HG02610 (cell line): ENCODE results near the gene ADAMTS2.

Experiments
- ATAC-seq: cut with Tn5 transposase; IDR thresholded peaks from one replicate; pipeline ENCODE4 v1.9.1; 2021; ENCODE audit warnings: mild to moderate bottlenecking, moderate library complexity; ENCODE audit not compliant: unreplicated experiment

The ADAMTS2 gene

GRCh38 chr5:179269781-179270543 is 75.3 kb downstream of the ADAMTS2 start:
- no peak for ATAC-seq

DNA sequence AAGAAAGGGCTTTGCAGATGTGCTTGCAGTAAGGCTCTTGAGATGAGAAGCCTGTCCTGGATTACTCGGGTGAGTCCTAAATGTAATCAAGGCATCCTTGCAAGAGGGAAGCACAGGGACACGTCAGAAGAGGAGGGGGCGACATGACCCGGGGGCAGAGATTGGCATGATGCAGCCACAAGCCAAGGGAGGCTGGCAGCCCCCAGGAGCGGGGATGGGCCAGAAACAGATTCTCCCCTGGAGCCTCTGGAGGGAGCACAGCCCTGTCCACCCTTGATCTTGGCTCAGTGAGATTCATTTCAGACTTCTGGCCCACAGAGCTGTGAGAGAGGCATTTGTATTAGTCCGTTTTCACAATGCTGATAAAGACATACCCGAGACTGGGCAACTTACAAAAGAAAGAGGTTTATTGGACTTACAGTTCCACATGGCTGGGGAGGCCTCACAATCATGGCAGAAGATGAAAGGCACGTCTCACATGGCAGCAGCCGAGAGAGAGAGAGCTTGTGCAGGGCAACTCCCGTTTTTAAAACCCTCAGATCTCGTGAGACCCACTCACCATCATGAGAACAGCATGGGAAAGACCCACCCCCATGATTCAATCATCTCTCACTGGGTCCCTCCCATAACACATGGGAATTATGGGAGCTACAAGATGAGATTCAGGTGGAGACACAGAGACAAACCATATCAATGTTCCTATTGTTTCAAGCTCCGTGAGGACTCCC is 76.1 kb downstream of the ADAMTS2 start:
- no peak for ATAC-seq

- ATAC-seq = no peak
Observed at GRCh38 chr5:179268399-179268952, 76.8 kb downstream of the ADAMTS2 start.

DNA sequence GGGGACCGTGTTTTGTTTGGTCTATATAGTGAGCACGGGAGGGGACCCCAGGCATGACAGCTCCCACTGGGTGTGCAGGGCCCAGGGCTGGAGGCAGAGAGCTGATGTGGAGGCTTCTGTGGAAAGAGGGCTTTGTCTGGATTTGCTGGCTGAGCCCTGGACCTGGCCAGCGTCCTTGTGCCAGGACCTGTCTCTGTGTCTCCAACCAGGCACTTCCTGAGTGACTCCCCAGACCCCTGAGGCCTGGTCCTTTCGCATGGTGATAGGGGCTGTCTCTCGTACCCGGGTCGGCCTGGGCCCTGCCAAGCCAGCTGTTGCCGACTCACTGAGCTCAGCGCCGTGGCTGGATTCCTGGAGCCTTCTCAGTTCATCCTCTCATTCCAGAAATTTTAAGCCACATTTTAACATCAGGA is 77.6 kb downstream of the ADAMTS2 start:
- no peak for ATAC-seq

- no peak for ATAC-seq
Observed at GRCh38 chr5:179267071-179267670, 78.1 kb downstream of the ADAMTS2 start.

DNA sequence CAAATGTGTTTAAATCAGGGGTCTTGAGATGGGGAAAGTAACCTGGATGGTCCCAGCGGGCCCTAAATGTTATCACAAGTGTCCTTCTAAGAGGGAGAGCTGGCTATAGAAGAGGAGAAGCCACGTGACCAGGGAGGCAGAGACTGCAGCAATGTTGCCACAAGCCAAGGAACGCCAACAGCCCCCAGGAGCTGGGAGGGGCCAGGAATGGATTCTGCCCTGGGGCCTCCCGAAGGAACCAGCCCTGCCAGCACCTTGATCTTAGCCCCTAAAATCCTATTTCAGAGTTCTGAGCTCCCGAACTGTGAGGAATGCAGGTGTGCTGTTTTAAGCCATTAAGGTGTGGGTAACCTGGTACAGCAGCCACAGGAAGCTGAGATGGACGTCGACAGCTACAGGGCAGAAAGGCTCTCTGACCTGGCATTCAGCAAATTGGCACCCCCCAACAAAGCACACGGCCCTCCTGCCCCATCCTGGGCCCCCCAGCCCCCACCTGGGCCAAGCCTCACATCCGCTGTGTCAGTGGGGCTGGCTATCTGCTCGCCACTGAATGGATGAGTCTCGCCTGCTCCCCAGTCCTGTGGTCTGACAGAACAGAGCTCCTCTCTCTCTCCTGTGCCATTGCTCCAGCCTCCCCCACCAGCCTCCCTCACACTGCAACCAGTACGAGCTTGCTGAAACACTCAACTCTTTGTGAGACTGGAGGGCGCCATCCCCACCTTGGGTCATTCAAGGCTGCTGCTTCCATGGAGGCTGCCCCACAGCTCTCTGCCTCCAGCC is 78.8 kb downstream of the ADAMTS2 start:
- ATAC-seq = no peak

- ATAC-seq = no peak
Observed at GRCh38 chr5:179265514-179266290, 79.6 kb downstream of the ADAMTS2 start.

DNA sequence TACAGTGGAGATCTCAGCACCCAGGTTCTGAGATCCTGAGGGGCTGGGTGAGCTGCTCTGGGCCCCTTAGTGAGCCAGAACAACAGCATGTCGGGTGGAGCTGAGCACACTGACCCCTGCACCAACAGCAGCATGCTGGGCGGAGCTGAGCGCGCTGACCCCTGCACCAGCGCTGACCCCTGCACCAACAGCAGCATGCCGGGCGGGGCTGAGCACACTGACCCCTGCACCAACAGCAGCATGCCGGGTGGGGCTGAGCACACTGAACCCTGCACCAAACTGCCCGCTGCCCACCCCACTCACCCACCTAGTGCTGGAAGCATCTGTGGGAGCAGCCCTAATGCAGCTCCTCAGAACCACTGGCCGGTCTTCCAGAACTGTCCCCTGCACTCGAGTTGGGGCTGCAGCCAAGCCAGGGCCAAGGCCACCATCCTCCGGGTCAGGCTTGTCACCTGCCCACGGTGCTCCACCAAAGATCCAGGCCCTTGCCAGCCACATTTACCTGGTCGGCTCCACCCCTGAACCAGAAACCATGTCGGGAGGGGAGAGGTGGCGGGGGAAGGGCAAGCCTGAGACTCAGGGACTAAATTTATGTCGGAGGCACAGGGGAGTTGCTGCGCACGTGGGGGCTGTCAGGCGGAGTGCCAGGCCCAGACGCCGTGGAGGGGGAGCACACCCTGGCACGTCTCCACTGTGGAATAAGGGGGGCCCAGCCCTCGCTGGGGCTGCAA is 80.3 kb downstream of the ADAMTS2 start:
- no peak for ATAC-seq

DNA sequence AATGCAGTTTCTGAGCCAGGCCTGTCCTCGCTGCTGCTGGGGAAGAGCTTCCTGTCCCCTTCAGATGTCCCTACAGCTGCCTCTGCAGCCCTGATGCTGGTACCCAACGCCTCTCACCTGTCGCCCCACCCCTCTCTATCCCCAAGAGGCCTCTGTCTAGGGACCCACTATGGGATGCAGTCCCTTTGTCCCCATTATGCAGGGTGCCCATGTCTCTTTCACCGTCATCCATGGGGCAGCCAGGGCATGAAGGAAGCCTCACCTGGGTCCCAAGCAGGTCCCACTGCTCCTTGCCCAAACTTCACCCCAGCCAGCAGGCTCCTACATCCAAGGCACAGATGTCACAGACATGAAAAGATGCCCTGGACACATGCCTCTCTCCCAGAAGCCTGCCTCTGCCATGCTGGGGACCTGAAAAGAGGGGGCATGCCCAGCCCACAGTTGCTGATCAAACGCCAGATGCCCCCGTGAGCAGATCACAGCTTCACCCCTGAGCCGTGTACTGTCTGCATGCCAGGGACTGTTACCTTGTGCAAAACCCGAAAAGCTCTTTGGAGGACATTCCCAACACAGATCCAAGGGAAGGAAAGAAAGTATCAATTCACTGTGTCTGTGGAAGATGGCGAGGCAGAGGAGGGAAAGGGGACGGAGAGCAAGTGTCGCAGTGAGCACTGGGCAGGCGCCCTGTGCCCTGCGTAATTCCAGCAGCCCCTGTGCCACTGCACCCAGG is 81.0 kb downstream of the ADAMTS2 start:
- no peak for ATAC-seq

- no peak for ATAC-seq
Observed at GRCh38 chr5:179263391-179264052, 81.7 kb downstream of the ADAMTS2 start.

- no peak for ATAC-seq
Observed at GRCh38 chr5:179262126-179262920, 82.9 kb downstream of the ADAMTS2 start.

GRCh38 chr5:179261301-179262125 is 83.7 kb downstream of the ADAMTS2 start:
- no peak for ATAC-seq

DNA sequence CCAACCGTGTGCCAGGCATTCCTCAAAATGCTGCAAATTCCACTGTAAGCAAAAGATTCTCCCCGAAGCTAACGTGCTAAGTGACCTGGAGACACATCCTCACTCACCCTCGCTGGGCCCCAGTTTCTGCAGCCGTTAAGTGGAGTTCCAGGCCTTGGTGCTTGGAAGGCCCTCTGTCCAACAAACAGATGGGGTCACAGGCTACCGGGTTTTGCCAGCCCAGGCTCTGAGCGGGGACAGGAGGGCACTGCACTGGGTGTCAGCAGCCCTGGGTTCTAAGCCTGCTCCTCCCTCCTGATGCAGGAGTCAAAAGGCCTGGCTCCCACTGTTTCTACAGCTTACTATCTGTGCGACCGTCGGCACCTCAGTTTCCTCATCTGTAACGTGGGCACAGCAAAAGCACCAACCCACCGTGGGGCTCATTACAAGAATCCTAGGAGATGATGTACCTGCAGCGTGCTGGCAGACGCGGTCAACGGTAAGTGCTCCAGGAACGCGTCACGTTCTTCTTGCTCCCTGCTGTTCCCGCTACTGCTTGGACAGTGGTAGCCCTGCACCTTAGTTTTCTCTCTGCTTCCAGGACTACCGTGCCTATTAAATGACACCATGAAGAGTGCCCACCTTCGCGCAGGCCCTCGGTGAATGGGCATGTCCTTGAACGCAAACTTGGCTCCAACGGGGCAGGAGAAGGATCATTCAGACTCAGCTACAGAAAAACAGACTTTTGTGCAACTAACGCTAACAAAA is 84.8 kb downstream of the ADAMTS2 start:
- no peak for ATAC-seq

- ATAC-seq = no peak
Observed at GRCh38 chr5:179259731-179260323, 85.4 kb downstream of the ADAMTS2 start.

DNA sequence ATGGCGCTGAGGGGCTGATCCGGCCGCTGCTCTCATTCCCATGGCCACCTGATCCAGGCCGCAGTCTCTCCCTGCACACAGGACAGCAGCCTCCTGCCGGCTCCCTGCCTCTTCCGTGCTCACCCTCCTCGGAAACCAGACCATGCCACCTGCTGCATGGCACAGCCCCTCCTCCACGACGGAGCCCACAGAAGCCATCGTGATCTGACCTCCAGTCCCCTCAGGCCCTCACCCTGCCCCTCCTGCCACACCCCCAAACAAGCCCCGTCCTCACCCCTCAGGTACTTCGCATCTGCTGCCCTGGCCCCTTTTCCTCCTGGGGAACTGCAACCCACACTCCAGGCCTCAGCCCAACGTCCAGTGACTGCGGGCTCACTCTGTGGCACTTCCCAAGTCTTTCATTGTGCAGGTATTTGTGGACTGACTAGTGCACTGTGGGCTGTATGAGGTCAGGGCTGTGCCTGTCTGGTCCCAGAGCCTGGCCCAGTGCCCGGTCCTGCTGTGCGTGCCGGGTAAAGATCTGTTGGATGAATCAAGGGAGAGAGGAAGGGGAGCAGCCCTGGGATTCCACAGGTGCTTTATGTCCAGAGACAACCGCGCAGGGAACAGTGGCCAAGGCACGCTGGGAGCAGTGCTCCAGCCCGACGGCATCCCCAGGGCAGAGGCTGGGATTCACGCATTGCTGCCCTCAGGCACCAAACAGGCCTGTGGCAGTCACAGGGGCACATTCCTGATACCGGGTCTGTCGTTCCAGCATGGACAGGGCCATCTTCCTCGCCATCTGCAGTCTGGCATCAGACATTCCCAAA is 86.1 kb downstream of the ADAMTS2 start:
- no peak for ATAC-seq
